Duodenal mucosa (tissue), 2 donors: ENCODE results near the gene RGL4.
"Not testable (repeated sequence)": the region's sequence is repeated elsewhere in the genome, so short reads cannot be mapped to it uniquely, and the experiment has no call there.

Experiments used
- H3K27ac ChIP-seq: one replicate; pipeline ENCODE4 v1.7.0; 2013; ENCODE audit warnings: low read depth, low read length
- H3K27me3 ChIP-seq, 2 donors: one replicate each; pipeline ENCODE4 v1.7.0; 2013; ENCODE audit warnings: low read length in 2 of 2, control low read depth in 1 of 2; ENCODE audit not compliant: insufficient read depth in 2 of 2, control insufficient read depth in 1 of 2
- H3K36me3 ChIP-seq, 2 donors: one replicate each; pipeline ENCODE4 v1.7.0; 2013; ENCODE audit warnings: low read length in 2 of 2, control low read depth in 1 of 2; ENCODE audit not compliant: insufficient read depth in 2 of 2, control insufficient read depth in 1 of 2
- H3K4me1 ChIP-seq, 2 donors: one replicate each; pipeline ENCODE4 v1.7.0; 2013; ENCODE audit warnings: low read length in 2 of 2, control low read depth in 1 of 2; ENCODE audit not compliant: insufficient read depth in 2 of 2, control insufficient read depth in 1 of 2
- H3K4me3 ChIP-seq, 2 donors: one replicate each; pipeline ENCODE4 v1.7.0; 2013; ENCODE audit warnings: low read length in 2 of 2, low read depth in 1 of 2
- H3K9ac ChIP-seq, 2 donors: one replicate each; pipeline ENCODE4 v1.7.0; 2013; ENCODE audit warnings: low read length in 2 of 2, low read depth in 1 of 2
- H3K9me3 ChIP-seq, 2 donors: one replicate each; pipeline ENCODE4 v1.7.0; 2013; ENCODE audit warnings: low read length in 2 of 2, control low read depth in 1 of 2; ENCODE audit not compliant: control insufficient read depth in 1 of 2

The RGL4 gene

GRCh38 chr22:23690713-23691112 lies at the start of gene RGL4:
TSS of gene RGL4 (plus strand) at chr22:23691013. CDS start at chr22:23692031, 1,018 bp downstream.
- no peak within 1 kb of the TSS for H3K27ac ChIP-seq
- H3K27me3 ChIP-seq = no peaks in the 10 kb centered on the region
- H3K4me1 ChIP-seq = peaks cover 2 to 8% of the 10 kb centered on the region in 2 donors
- H3K9ac ChIP-seq = no peak within 1 kb of the TSS
- no peaks in the 10 kb centered on the region for H3K9me3 ChIP-seq
- peaks cover 16 to 47% of the 10 kb centered on the region in 2 donors for H3K36me3 ChIP-seq
- no peak within 1 kb of the TSS for H3K4me3 ChIP-seq

GRCh38 chr22:23646526-23646925 lies 44.3 kb upstream of the RGL4 start:
- not testable (repeated sequence) for H3K27ac ChIP-seq, H3K4me1 ChIP-seq, H3K9me3 ChIP-seq, H3K4me3 ChIP-seq, H3K9ac ChIP-seq, H3K27me3 ChIP-seq, H3K36me3 ChIP-seq

- H3K9me3 ChIP-seq = no peaks in the 10 kb centered on the region
- H3K27ac ChIP-seq = no peak overlapping the region
- H3K9ac ChIP-seq = no peak overlapping the region
- H3K36me3 ChIP-seq = peaks cover 0 to 21% of the 10 kb centered on the region in 2 donors
- H3K27me3 ChIP-seq = no peaks in the 10 kb centered on the region
- H3K4me3 ChIP-seq = no peak overlapping the region
- H3K4me1 ChIP-seq = no peaks in the 10 kb centered on the region
Measured at GRCh38 chr22:23649071-23649501, 41.7 kb upstream of the RGL4 start.

DNA sequence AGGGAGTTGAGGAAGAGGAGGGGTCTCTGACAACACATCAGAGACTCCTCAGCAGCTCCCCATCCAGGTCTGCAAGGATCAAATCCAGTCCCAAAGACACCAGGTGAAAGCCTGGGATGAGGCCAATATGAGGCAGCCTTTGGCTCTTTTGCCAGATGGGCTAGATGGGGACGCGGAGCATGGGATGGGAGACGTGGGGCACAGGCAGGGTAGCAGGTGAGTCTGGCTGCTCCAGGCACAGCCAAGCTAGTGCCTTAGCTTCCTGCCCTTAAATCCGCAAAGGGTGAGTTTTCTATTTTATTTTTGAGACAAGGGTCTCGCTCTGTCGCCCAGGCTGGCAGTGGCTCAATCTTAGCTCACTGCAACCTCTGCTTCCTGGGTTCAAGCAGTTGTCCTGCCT lies 39.1 kb upstream of the RGL4 start:
- no peaks in the 10 kb centered on the region for H3K9me3 ChIP-seq

GRCh38 chr22:23652286-23652685 lies 38.5 kb upstream of the RGL4 start:
- Histone ChIP-seq H3K36me3 (peaks cover 0 to 23% of the 10 kb centered on the region in 2 donors), H3K27me3 (no peaks in the 10 kb centered on the region), H3K9ac (no peak overlapping the region), H3K4me3 (no peak overlapping the region), H3K4me1 (no peaks in the 10 kb centered on the region), H3K9me3 (no peaks in the 10 kb centered on the region), H3K27ac (no peak overlapping the region)

More for the DNA sequence above, 39.1 kb upstream of the RGL4 start:
- Histone ChIP-seq H3K4me1 (no peaks in the 10 kb centered on the region), H3K27me3 (no peaks in the 10 kb centered on the region), H3K36me3 (peaks cover 0 to 23% of the 10 kb centered on the region in 2 donors), H3K27ac (no peak overlapping the region), H3K9ac (no peak overlapping the region), H3K4me3 (no peak overlapping the region)

- no peak overlapping the region for H3K27ac ChIP-seq
- H3K36me3 ChIP-seq = peaks cover 0 to 23% of the 10 kb centered on the region in 2 donors
- no peak overlapping the region for H3K4me3 ChIP-seq
- no peaks in the 10 kb centered on the region for H3K9me3 ChIP-seq
- no peak overlapping the region for H3K9ac ChIP-seq
- H3K4me1 ChIP-seq = no peaks in the 10 kb centered on the region
- H3K27me3 ChIP-seq = no peaks in the 10 kb centered on the region
Measured at GRCh38 chr22:23652711-23653110, 38.1 kb upstream of the RGL4 start.

GRCh38 chr22:23655891-23656475 lies 34.8 kb upstream of the RGL4 start:
- peaks cover 12 to 32% of the 10 kb centered on the region in 2 donors for H3K36me3 ChIP-seq
- no peaks in the 10 kb centered on the region for H3K9me3 ChIP-seq
- H3K4me1 ChIP-seq = no peaks in the 10 kb centered on the region
- H3K27ac ChIP-seq = no peak overlapping the region
- H3K4me3 ChIP-seq = no peak overlapping the region
- H3K27me3 ChIP-seq = no peaks in the 10 kb centered on the region
- H3K9ac ChIP-seq = no peak overlapping the region

- H3K9me3 ChIP-seq = no peaks in the 10 kb centered on the region
- no peaks in the 10 kb centered on the region for H3K27me3 ChIP-seq
- H3K4me3 ChIP-seq = no peak overlapping the region
- no peaks in the 10 kb centered on the region for H3K4me1 ChIP-seq
- peaks cover 12 to 34% of the 10 kb centered on the region in 2 donors for H3K36me3 ChIP-seq
- H3K27ac ChIP-seq = no peak overlapping the region
- no peak overlapping the region for H3K9ac ChIP-seq
Measured at GRCh38 chr22:23657727-23658126, 33.1 kb upstream of the RGL4 start.

DNA sequence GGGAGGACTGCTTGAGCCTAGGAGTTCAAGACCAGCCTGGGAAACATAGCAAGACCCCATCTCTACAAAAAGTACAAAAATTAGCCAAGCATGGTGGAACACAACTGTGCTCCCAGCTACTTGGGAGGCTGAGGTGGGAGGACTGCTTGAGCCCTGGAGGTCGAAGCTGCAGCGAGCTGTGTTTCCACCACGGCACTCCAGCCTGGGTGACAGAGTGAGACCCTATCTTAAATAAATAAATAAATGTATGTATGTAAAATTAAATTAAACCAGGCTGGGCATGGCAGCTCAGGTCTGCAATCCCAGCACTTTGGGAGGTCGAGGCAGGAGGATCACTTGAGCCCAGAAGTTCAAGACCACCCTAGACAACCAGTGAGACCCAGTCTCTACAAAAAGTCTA lies 30.4 kb upstream of the RGL4 start:
- not testable (repeated sequence) for H3K9me3 ChIP-seq, H3K9ac ChIP-seq, H3K4me3 ChIP-seq, H3K27me3 ChIP-seq, H3K4me1 ChIP-seq, H3K27ac ChIP-seq
- H3K36me3 ChIP-seq = peaks cover 12 to 20% of the 10 kb centered on the region in 2 donors

GRCh38 chr22:23670378-23671295 lies 20.2 kb upstream of the RGL4 start:
- Histone ChIP-seq H3K36me3 (peaks cover 0 to 8% of the 10 kb centered on the region in 2 donors), H3K27me3 (no peaks in the 10 kb centered on the region), H3K4me1 (peaks cover 3% of the 10 kb centered on the region in 2 donors), H3K9ac (no peak overlapping the region), H3K9me3 (no peaks in the 10 kb centered on the region), H3K27ac (no peak overlapping the region), H3K4me3 (no peak overlapping the region)
